ENCODE data around the gene ZNRF1. TPM values are rescaled to one million over a fixed set of nuclear protein-coding genes. Genes with fewer than 3 reads are reported as not detected.

ZNRF1 gene
- total and polyA plus RNA-seq, 10 of the 15 experiments (the other 5 are each of a cell fraction or from before 2014, with no cell fraction given), result 5.8 to 25.9 (median 14.3) TPM

- TF ChIP-seq E2F8 (IDR thresholded peaks at IDR 0.05; ENCODE audit: low read depth, partially characterized antibody) (no peak), CHD1 (IDR thresholded peaks at IDR 0.05; ENCODE audit: low read depth, low read length) (no peak), YY1 (IDR thresholded peaks at IDR 0.05; ENCODE audit: low read depth, low read length) (no peak)
Observed at GRCh38 chr16:75075688-75076268, 77.0 kb downstream of the ZNRF1 start (continued).

- intact Hi-C loops (cut with micrococcal nuclease; ENCODE audit: unreplicated experiment) (loop anchor here (5.0 kb wide), 2 partner anchors 33 to 67 kb away; no protein-coding TSS in a partner anchor), in situ Hi-C loops (cut with MboI) (no loop called here)
- Histone ChIP-seq H3K4me2 (ENCODE audit: control insufficient read depth, insufficient read depth) (no peak overlapping the region), H2AFZ (ENCODE audit: control insufficient read depth, low read depth, low read length) (no peak overlapping the region), H3K36me3 (ENCODE audit: control insufficient read depth in 2 of 2, insufficient read depth in 2 of 2, low read length in 1 of 2) (no peaks in the 10 kb centered on the region), H4K20me1 (ENCODE audit: control insufficient read depth, insufficient read depth) (no peaks in the 10 kb centered on the region), H3K79me2 (ENCODE audit: control insufficient read depth, insufficient read depth, low read length) (peaks cover 12% of the 10 kb centered on the region), H3K4me3 (no peak overlapping the region), H3K9ac (ENCODE audit: control insufficient read depth, insufficient read depth, low read length) (no peak overlapping the region), H3K27me3 (replicated peaks in 1 of 2; ENCODE audit: control insufficient read depth in 2 of 2, insufficient read depth in 2 of 2, low read length in 1 of 2) (no peaks in the 10 kb centered on the region), H3K27ac (ENCODE audit: control insufficient read depth, insufficient read depth) (no peak overlapping the region), H3K9me3 (replicated peaks; ENCODE audit: control insufficient read depth, insufficient read depth, low read length) (no peaks in the 10 kb centered on the region), H3K4me1 (ENCODE audit: control insufficient read depth, insufficient read depth, low read length) (peaks cover 26% of the 10 kb centered on the region)
- WGBS (ENCODE audit: insufficient coverage, insufficient replicate concordance, low lambda C conversion rate, missing lambda C conversion rate), result 98% methylated on average over 8 of the region's 8 CpGs
- no peak for FAIRE-seq
- ChIA-PET RAD21 (ENCODE audit: unreplicated experiment) (interaction anchor here (0.8 kb wide), 1 partner anchor 30 kb away, joined by 3 read pairs; no protein-coding TSS in a partner anchor), SMC1A (ENCODE audit: uncharacterized antibody, unreplicated experiment) (no interaction called here), CTCF (interaction anchor here (0.6 kb wide), 1 partner anchor 29 kb away, joined by 3 read pairs; no protein-coding TSS in a partner anchor), POLR2A (no interaction called here)
- no peak for DNase-seq (ENCODE audit: low read depth, low spot score)
- no TSS peak for BruUV-seq (replicated peaks)
- no peak for ATAC-seq
- TF ChIP-seq SMC3 (IDR thresholded peaks at IDR 0.05; ENCODE audit: borderline replicate concordance, low read length) (no peak), ZZZ3 (IDR thresholded peaks at IDR 0.05; ENCODE audit: control insufficient read depth, insufficient read length, low read depth) (no peak), ASH2L (IDR thresholded peaks at IDR 0.05; ENCODE audit: borderline replicate concordance, low read depth) (no peak), TAF1 (IDR thresholded peaks at IDR 0.05; ENCODE audit: borderline replicate concordance, low read depth, low read length) (no peak), SMARCA5 (IDR thresholded peaks at IDR 0.05) (no peak), NKRF (conservative IDR thresholded peaks at IDR 0.05) (no peak), ATF3 (IDR thresholded peaks at IDR 0.05; ENCODE audit: borderline replicate concordance, extremely low read depth, low read depth, low read length) (no peak), CBX5 (IDR thresholded peaks at IDR 0.05; ENCODE audit: low read depth) (no peak), SREBF1 (IDR thresholded peaks at IDR 0.05; ENCODE audit: low read length) (no peak), ESRRA (IDR thresholded peaks at IDR 0.05; ENCODE audit: low read length) (no peak), BCL11A (IDR thresholded peaks at IDR 0.05; ENCODE audit: low read depth, low read length) (no peak)
Observed at GRCh38 chr16:75078886-75079285, 80.1 kb downstream of the ZNRF1 start.

Data from GM12878 (cell line).